Effector memory CD4-positive, alpha-beta T cell (primary cell): Measurements from ENCODE around the gene OR4L1.
"Not testable (repeated sequence)": the region's sequence is repeated elsewhere in the genome, so short reads cannot be mapped to it uniquely, and the experiment has no call there.

Experiments used
- DNase-seq, 3 donors: peaks; one replicate each; pipeline ENCODE4 v3.0.0-alpha.2; 2020
- H3K27ac ChIP-seq: 2 replicates; pipeline ENCODE4 v1.7.0; 2013; ENCODE audit warnings: mild to moderate bottlenecking, low read length, moderate library complexity; ENCODE audit not compliant: insufficient read depth, poor library complexity, severe bottlenecking
- H3K27me3 ChIP-seq: replicated peaks from 2 replicates; pipeline ENCODE4 v1.7.0; 2013; ENCODE audit warnings: mild to moderate bottlenecking, low read length; ENCODE audit not compliant: insufficient read depth, control insufficient read depth, poor library complexity, severe bottlenecking
- H3K36me3 ChIP-seq: 2 replicates; pipeline ENCODE4 v1.7.0; 2013; ENCODE audit warnings: mild to moderate bottlenecking, low read length, moderate library complexity; ENCODE audit not compliant: control insufficient read depth, insufficient read depth
- H3K4me1 ChIP-seq: 2 replicates; pipeline ENCODE4 v1.7.0; 2013; ENCODE audit warnings: low read length, mild to moderate bottlenecking; ENCODE audit not compliant: control insufficient read depth, insufficient read depth, poor library complexity, severe bottlenecking
- H3K4me3 ChIP-seq: 2 replicates; pipeline ENCODE4 v1.7.0; 2013; ENCODE audit warnings: low read length, low read depth, mild to moderate bottlenecking; ENCODE audit not compliant: insufficient read depth, poor library complexity, severe bottlenecking
- H3K9me3 ChIP-seq: 2 replicates; pipeline ENCODE4 v1.7.0; 2013; ENCODE audit warnings: mild to moderate bottlenecking, low read length, moderate library complexity; ENCODE audit not compliant: control insufficient read depth
- total RNA-seq, 3 donors: gene quantifications; one replicate each; lab custom pipeline; 2026; lab: John Stamatoyannopoulos, UW

OR4L1 gene
- 0 reads per million in 3 donors for total RNA-seq

DNA sequence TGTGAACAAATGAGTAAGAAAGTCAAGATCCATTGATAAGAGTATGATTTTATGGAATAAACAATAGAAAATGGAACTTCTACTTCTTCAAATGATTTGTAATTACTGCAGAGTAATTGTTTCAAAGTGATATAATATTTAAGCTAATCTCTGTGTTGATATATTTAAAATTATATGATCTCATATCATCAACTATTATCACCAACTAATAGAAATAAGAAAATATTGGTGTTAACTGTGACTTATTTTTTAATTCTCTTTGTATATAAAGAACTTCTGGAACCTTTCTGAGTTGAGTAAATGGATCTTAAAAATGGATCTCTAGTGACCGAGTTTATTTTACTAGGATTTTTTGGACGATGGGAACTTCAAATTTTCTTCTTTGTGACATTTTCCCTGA lies at the start of gene OR4L1:
TSS of gene OR4L1 (plus strand) at position 301 of the 400 bp plus-strand sequence. CDS start at position 301, 0 bp downstream.
- no peak within 1 kb of the TSS for H3K4me3 ChIP-seq

GRCh38 chr14:20019257-20019865 lies 40.5 kb upstream of the OR4L1 start, which contains the start of gene OR4K14:
OR4K14 (minus strand) TSS chr14:20019307; CDS start chr14:20015193, 4,114 bp downstream.
- Histone ChIP-seq H3K9me3 (no peaks in the 10 kb centered on the region), H3K4me3 (no peak within 1 kb of the TSS), H3K4me1 (no peaks in the 10 kb centered on the region), H3K27ac (no peak within 1 kb of the TSS), H3K36me3 (no peaks in the 10 kb centered on the region), H3K27me3 (no peaks in the 10 kb centered on the region)
- DNase-seq = no peak

More for the DNA sequence above, at the start of gene OR4L1:
- Histone ChIP-seq H3K27me3 (no peaks in the 10 kb centered on the region), H3K36me3 (no peaks in the 10 kb centered on the region), H3K4me1 (no peaks in the 10 kb centered on the region), H3K9me3 (peaks cover 1% of the 10 kb centered on the region), H3K27ac (no peak within 1 kb of the TSS)
- DNase-seq = no peak

DNA sequence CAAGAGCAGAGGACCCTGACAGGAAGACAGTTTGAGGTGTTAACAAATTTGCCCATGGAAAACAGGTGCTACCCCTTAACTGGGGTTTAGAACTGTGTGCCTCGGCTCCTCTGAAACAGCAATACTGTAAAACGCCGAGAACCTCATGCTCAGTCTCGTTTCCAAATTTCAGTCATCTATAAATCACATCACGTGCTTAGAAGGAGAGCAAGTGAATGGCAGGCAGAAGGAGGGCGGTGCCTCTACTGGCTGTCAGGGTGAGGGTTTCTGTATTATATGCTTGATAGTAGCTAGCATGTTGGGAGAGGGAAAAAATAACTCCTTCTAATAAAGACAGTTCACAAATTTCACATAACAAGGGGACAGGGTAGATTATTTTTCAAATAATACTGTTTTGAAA lies 28.8 kb upstream of the OR4L1 start:
- no peaks in the 10 kb centered on the region for H3K36me3 ChIP-seq
- H3K9me3 ChIP-seq = no peaks in the 10 kb centered on the region
- no peak overlapping the region for H3K4me3 ChIP-seq
- H3K4me1 ChIP-seq = no peaks in the 10 kb centered on the region
- no peak overlapping the region for H3K27ac ChIP-seq
- DNase-seq = no peak
- no peaks in the 10 kb centered on the region for H3K27me3 ChIP-seq

GRCh38 chr14:20035449-20035848 lies 24.4 kb upstream of the OR4L1 start:
- H3K36me3 ChIP-seq = no peaks in the 10 kb centered on the region
- H3K9me3 ChIP-seq = no peaks in the 10 kb centered on the region
- H3K4me3 ChIP-seq = no peak overlapping the region
- no peaks in the 10 kb centered on the region for H3K4me1 ChIP-seq
- no peak for DNase-seq
- H3K27me3 ChIP-seq = no peaks in the 10 kb centered on the region
- no peak overlapping the region for H3K27ac ChIP-seq

DNA sequence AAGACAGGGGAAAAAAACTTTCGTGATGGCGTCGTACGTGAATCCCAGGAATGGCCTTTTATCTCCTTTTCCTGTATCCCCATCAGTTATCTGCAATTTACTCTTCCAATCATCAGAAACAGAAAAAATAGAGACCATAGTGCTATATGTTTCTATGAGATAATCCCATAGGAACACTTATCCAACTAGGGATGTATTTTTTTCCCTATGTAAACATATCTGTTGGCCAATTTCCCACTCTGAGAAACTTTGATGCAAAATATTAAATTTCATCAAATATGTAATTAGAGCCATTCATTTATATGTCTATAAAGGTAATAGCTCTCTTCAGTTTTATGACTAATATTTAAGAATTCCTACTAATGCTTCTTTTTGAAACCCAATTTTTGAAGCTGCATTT lies 23.9 kb upstream of the OR4L1 start, which contains the start of gene OR4K13:
TSS of gene OR4K13 (minus strand) at position 101 of the 400 bp plus-strand sequence. CDS start 1,280 bp downstream, outside the sequence.
- H3K4me1 ChIP-seq = no peaks in the 10 kb centered on the region
- H3K36me3 ChIP-seq = no peaks in the 10 kb centered on the region
- no peaks in the 10 kb centered on the region for H3K9me3 ChIP-seq
- no peaks in the 10 kb centered on the region for H3K27me3 ChIP-seq
- DNase-seq = no peak
- H3K27ac ChIP-seq = no peak within 1 kb of the TSS
- no peak within 1 kb of the TSS for H3K4me3 ChIP-seq

- no peak overlapping the region for H3K4me3 ChIP-seq
- no peaks in the 10 kb centered on the region for H3K9me3 ChIP-seq
- H3K36me3 ChIP-seq = no peaks in the 10 kb centered on the region
- no peak overlapping the region for H3K27ac ChIP-seq
- DNase-seq = no peak
- H3K27me3 ChIP-seq = no peaks in the 10 kb centered on the region
- no peaks in the 10 kb centered on the region for H3K4me1 ChIP-seq
Observed at GRCh38 chr14:20044243-20044642, 15.6 kb upstream of the OR4L1 start.

- H3K27ac ChIP-seq = no peak overlapping the region
- no peak overlapping the region for H3K4me3 ChIP-seq
- peaks cover 2% of the 10 kb centered on the region for H3K27me3 ChIP-seq
- no peaks in the 10 kb centered on the region for H3K9me3 ChIP-seq
- no peak for DNase-seq
- H3K4me1 ChIP-seq = no peaks in the 10 kb centered on the region
- H3K36me3 ChIP-seq = no peaks in the 10 kb centered on the region
Observed at GRCh38 chr14:20048202-20048601, 11.6 kb upstream of the OR4L1 start.

DNA sequence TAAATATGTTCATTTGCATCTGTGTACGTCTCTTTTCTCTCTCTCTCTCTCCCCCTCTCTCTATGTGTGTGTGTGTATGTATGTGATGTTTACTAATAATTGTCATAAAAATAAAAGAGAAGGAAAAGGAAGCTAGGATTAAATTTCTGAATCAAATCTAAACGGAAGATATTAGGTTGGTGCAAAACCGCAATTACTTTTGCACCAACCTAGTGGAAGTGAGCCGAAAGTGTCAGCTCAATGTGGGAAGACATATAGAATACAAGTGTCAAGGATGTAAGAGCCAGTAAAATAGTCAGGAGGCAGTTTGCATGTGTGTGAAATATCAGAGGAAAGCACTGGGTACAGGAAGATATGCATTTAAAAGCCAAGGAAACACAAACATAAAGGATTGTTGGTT lies 32.2 kb downstream of the OR4L1 start:
- H3K4me1 ChIP-seq = no peaks in the 10 kb centered on the region
- no peak for DNase-seq
- H3K36me3 ChIP-seq = no peaks in the 10 kb centered on the region
- no peak overlapping the region for H3K27ac ChIP-seq
- no peaks in the 10 kb centered on the region for H3K9me3 ChIP-seq
- no peaks in the 10 kb centered on the region for H3K27me3 ChIP-seq
- no peak overlapping the region for H3K4me3 ChIP-seq

GRCh38 chr14:20093442-20093841 lies 33.6 kb downstream of the OR4L1 start:
- no peaks in the 10 kb centered on the region for H3K4me1 ChIP-seq
- no peaks in the 10 kb centered on the region for H3K9me3 ChIP-seq
- no peak overlapping the region for H3K4me3 ChIP-seq
- H3K27me3 ChIP-seq = no peaks in the 10 kb centered on the region
- H3K27ac ChIP-seq = no peak overlapping the region
- H3K36me3 ChIP-seq = no peaks in the 10 kb centered on the region
- DNase-seq = no peak

DNA sequence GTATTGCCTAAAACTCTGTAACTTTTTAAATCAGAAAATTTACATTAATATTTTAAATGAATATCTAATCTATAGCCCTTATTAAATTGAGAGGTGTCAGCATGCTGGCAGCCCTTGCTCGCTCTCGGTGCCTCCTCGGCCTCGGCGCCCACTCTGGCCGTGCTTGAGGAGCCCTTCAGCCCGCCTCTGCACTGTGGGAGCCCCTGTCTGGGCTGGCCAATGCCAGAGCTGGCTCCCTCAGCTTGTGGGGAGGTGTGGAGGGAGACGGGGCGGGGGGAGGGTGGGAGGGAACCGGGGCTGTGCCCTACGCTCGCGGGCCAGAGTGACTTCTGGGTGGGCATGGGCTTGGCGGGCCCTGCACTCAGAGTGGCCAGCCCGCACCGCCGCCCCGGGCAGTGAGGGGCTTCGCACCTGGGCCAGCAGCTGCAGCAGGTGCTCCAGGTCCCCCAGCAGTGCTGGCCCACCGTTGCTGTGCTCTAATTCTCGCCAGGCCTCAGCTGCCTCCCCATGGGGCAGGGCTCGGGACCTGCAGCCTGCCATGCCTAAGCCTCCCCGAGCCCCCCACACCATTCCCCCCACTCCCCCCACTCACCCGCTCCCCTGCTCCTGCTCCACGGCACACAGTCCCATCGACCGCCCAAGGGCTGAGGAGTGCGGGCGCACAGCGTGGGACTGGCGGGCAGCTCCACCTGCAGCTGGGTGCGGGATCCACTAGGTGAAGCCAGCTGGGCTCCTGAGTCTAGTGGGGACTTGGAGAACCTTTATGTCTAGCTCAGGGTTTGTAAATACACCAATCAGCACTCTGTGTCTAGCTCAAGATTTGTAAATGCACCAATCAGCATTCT lies 39.3 kb downstream of the OR4L1 start:
- H3K4me1 ChIP-seq, H3K27ac ChIP-seq, H3K9me3 ChIP-seq, H3K4me3 ChIP-seq, DNase-seq, H3K27me3 ChIP-seq, H3K36me3 ChIP-seq: not testable (repeated sequence)
